HCT116 (cell line): ENCODE measurements around the gene BPIFB1. TPM values are rescaled to one million over a fixed set of nuclear protein-coding genes. Genes with fewer than 3 reads are reported as not detected.

ENCODE experiments used
- ATAC-seq: fragments of 200-7000 bp; cut with Tn5 transposase; 2 replicates; pipeline ENCODE4 v1.9.1; 2020; ENCODE audit warnings: mild to moderate bottlenecking, moderate library complexity
- BruUV-seq: library from RNA; stranded (reverse); fragments of 400-500 nt; replicated peaks from 2 replicates; lab custom pipeline; 2021; lab: Mats Ljungman, UMichigan
- CTCF ChIA-PET: fragments of 300-600 bp; sonication (Branson Sonifier 250); formaldehyde crosslinking; loops from one replicate; lab custom pipeline; 2021; ENCODE audit warnings: antibody characterized with exemption; lab: Charles Lee
- POLR2A ChIA-PET: fragments of 300-600, 350-600 bp; sonication (Branson Sonifier 250); formaldehyde crosslinking; loops from one replicate; lab custom pipeline; 2021; ENCODE audit warnings: antibody characterized with exemption; lab: Charles Lee
- RAD21 ChIA-PET, 2 experiments: fragments of 300-600 bp; sonication (Branson Sonifier 250); formaldehyde crosslinking; loops; one replicate each; lab custom pipeline; 2023; ENCODE audit warnings: low total read pairs in 2 of 2; ENCODE audit not compliant: uncharacterized antibody in 2 of 2, unreplicated experiment in 2 of 2, low non-redundant PET in 1 of 2; lab: Charles Lee
- DNase-seq: peaks from one replicate; pipeline ENCODE4 v3.0.0-alpha.2; 2010; ENCODE audit warnings: low read depth, low spot score
- H2AFZ ChIP-seq: fragments of 200-600 bp; shearing (Covaris generic), sonication (generic); 2 replicates; pipeline ENCODE4 v1.6.1; 2017; ENCODE audit warnings: low read depth, mixed run types, mixed read lengths, antibody characterized with exemption, low read length; ENCODE audit not compliant: poor library complexity, severe bottlenecking
- H3K27ac ChIP-seq: 2 replicates; pipeline ENCODE4 v1.5.1; 2012; ENCODE audit warnings: low read depth, low read length
- H3K27me3 ChIP-seq: fragments of 200-600 bp; sonication (generic); 2 replicates; pipeline ENCODE4 v1.6.1; 2016; ENCODE audit warnings: mixed run types, low read length, mixed read lengths; ENCODE audit not compliant: insufficient read depth
- H3K36me3 ChIP-seq, 2 experiments: fragments of 200-500 bp in 1 of 2; fragments of 200-600 bp in 1 of 2; sonication (Bioruptor generic) in 1 of 2; sonication (generic) in 1 of 2; 2 replicates each; pipeline versions ENCODE4 v1.5.1 to v1.6.1; 2014 to 2016; ENCODE audit warnings: low read length in 2 of 2, inconsistent platforms in 1 of 2, mixed read lengths in 1 of 2, mixed run types in 1 of 2; ENCODE audit not compliant: insufficient read depth in 2 of 2, control insufficient read depth in 1 of 2
- H3K4me1 ChIP-seq, 2 experiments: fragments of 200-600 bp in 1 of 2; sonication (generic) in 1 of 2; 2 replicates each; pipeline versions ENCODE4 v1.5.1 to v1.6.1; 2012 to 2017; ENCODE audit warnings: low read length in 2 of 2, inconsistent platforms in 1 of 2, mild to moderate bottlenecking in 1 of 2, mixed read lengths in 1 of 2, mixed run types in 1 of 2, moderate library complexity in 1 of 2; ENCODE audit not compliant: insufficient read depth in 2 of 2, control insufficient read depth in 1 of 2
- H3K4me2 ChIP-seq: fragments of 200-600 bp; sonication (generic); 2 replicates; pipeline ENCODE4 v1.6.1; 2017; ENCODE audit warnings: mixed run types, low read length, mixed read lengths
- H3K4me3 ChIP-seq, 2 experiments: fragments of 200-600 bp in 1 of 2; sonication (generic) in 1 of 2; replicated peaks in 1 of 2; 2 replicates each; pipeline ENCODE4 v1.5.1; 2011 to 2016; ENCODE audit warnings: low read length in 2 of 2, control low read depth in 1 of 2, low read depth in 1 of 2, mild to moderate bottlenecking in 1 of 2, mixed read lengths in 1 of 2, mixed run types in 1 of 2
- H3K79me2 ChIP-seq: fragments of 200-600 bp; sonication (generic); 2 replicates; pipeline ENCODE4 v1.6.1; 2017; ENCODE audit warnings: mild to moderate bottlenecking, mixed run types, low read length, moderate library complexity, mixed read lengths; ENCODE audit not compliant: insufficient read depth
- H3K9ac ChIP-seq: fragments of 200-600 bp; sonication (generic); 2 replicates; pipeline ENCODE4 v1.6.1; 2016; ENCODE audit warnings: low read length, mixed read lengths
- H3K9me2 ChIP-seq: fragments of 200-600 bp; sonication (generic), shearing (Covaris generic); 2 replicates; pipeline ENCODE4 v1.6.1; 2017; ENCODE audit warnings: mixed run types, mild to moderate bottlenecking, moderate library complexity; ENCODE audit not compliant: insufficient read depth
- H3K9me3 ChIP-seq, 2 experiments: fragments of 200-500 bp in 1 of 2; fragments of 200-600 bp in 1 of 2; sonication (Bioruptor generic) in 1 of 2; sonication (generic) in 1 of 2; 2 replicates each; pipeline ENCODE4 v1.6.1; 2014 to 2017; ENCODE audit warnings: low read length in 2 of 2, mixed read lengths in 2 of 2, inconsistent platforms in 1 of 2, low read depth in 1 of 2, mild to moderate bottlenecking in 1 of 2, mixed run types in 1 of 2, moderate library complexity in 1 of 2; ENCODE audit not compliant: control insufficient read depth in 1 of 2, insufficient read depth in 1 of 2
- H4K20me1 ChIP-seq: fragments of 200-600 bp; sonication (generic), shearing (Covaris generic); 2 replicates; pipeline ENCODE4 v1.6.1; 2017; ENCODE audit warnings: mixed run types, mild to moderate bottlenecking, moderate library complexity; ENCODE audit not compliant: insufficient read depth
- CEBPB ChIP-seq: IDR thresholded peaks from 2 replicates; pipeline ENCODE4 v1.6.1; 2012; ENCODE audit warnings: low read depth
- CTCF ChIP-seq, 3 experiments: fragments of 200-600 bp in 1 of 3; sonication (generic) in 1 of 3; IDR thresholded peaks in 2 of 3; conservative IDR thresholded peaks in 1 of 3; 2 replicates each; pipeline ENCODE4 v1.5.1; 2012 to 2017; ENCODE audit warnings: low read depth in 2 of 3, low read length in 2 of 3, antibody characterized with exemption in 1 of 3, borderline replicate concordance in 1 of 3, control low read depth in 1 of 3, mild to moderate bottlenecking in 1 of 3, mixed read lengths in 1 of 3, mixed run types in 1 of 3, moderate library complexity in 1 of 3; ENCODE audit not compliant: insufficient read depth in 1 of 3
- EZH2phosphoT487 ChIP-seq: fragments of 200-600 bp; IDR thresholded peaks from 2 replicates; pipeline ENCODE4 v1.6.1; 2018; ENCODE audit warnings: antibody characterized with exemption, borderline replicate concordance
- JUND ChIP-seq: IDR thresholded peaks from 2 replicates; pipeline ENCODE4 v1.6.1; 2012
- MAX ChIP-seq: IDR thresholded peaks from 2 replicates; pipeline ENCODE4 v1.6.1; 2012
- SIN3A ChIP-seq: IDR thresholded peaks from 2 replicates; pipeline ENCODE4 v1.6.1; 2012; ENCODE audit warnings: low read depth
- TCF7L2 ChIP-seq: IDR thresholded peaks from 2 replicates; pipeline ENCODE4 v1.7.0; 2011; ENCODE audit warnings: borderline replicate concordance, inconsistent platforms; ENCODE audit not compliant: insufficient read depth, insufficient read length; ENCODE audit errors: extremely low read depth
- YY1 ChIP-seq: IDR thresholded peaks from 2 replicates; pipeline ENCODE4 v1.6.1; 2011; ENCODE audit warnings: low read length, low read depth, moderate library complexity, mild to moderate bottlenecking; ENCODE audit not compliant: insufficient replicate concordance; ENCODE audit errors: extremely low read depth
- intact Hi-C: fragments of 100-400 bp; cut with micrococcal nuclease; formaldehyde crosslinking; loops from 2 replicates; pipeline ENCODE4 v1.10.0; 2022
- total RNA-seq: library from RNA; stranded (reverse); gene quantifications from one replicate; pipeline ENCODE4 v1.2.1, GENCODE V29; 2021; ENCODE audit not compliant: unreplicated experiment

Gene BPIFB1
- total RNA-seq, 1 experiment from 2014 or later, result 0.17 TPM

GRCh38 chr20:33285861-33286495, 3.0 kb downstream of the BPIFB1 start:
- ATAC-seq (no peak), DNase-seq (no peak)
- H3K36me3 ChIP-seq, result no peaks in the 10 kb centered on the region
- peaks cover 26% of the 10 kb centered on the region; the same call in 1 of the 2 replicates for H3K27me3 ChIP-seq
- H3K4me1 ChIP-seq, result peaks cover 8 to 11% of the 10 kb centered on the region in 2 experiments; a peak in 3 of 4 replicates
- POLR2A ChIA-PET, result no interaction called here
- TF ChIP-seq YY1 (no peak), SIN3A (no peak), MAX (no peak), CEBPB (no peak)
- no peak overlapping the region for H3K4me2 ChIP-seq
- no peaks in the 10 kb centered on the region for H3K79me2 ChIP-seq
- H3K9me3 ChIP-seq, result no peaks in the 10 kb centered on the region
- RAD21 ChIA-PET, result no interaction called here
- H3K9ac ChIP-seq, result no peak overlapping the region
- no peaks in the 10 kb centered on the region for H3K9me2 ChIP-seq
- intact Hi-C loops, result no loop called here
- H2AFZ ChIP-seq, result no peak overlapping the region
- no peak overlapping the region for H3K27ac ChIP-seq
- no TSS peak for BruUV-seq
- H4K20me1 ChIP-seq, result no peaks in the 10 kb centered on the region
- H3K4me3 ChIP-seq, result no peak overlapping the region
- CTCF ChIA-PET, result interaction anchor here (0.9 kb wide), 1 partner anchor 75 kb away, joined by 3 read pairs; no protein-coding TSS in a partner anchor

DNA sequence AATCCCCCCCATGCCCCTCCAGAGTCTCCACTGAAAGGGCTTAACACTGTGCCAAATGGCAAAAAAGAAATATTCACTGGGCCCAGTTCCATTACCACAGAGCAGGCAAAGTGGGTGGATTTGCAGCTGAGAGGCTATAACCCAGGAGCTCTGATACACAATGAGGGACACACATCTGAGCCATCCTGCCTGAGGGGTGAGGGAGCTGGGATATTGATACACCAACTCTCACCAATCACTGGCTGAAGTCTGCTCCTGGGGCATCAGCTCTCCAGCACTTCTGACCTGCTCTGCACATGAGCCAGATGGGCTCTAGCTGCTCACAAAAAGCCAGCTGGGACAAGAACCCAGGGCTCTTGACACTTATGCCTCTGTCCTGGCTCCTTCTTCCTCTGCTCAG, 4.9 kb downstream of the BPIFB1 start:
- no TSS peak for BruUV-seq
- peaks cover 26% of the 10 kb centered on the region; the same call in 1 of the 2 replicates for H3K27me3 ChIP-seq
- intact Hi-C loops, result no loop called here

More for the DNA sequence above, 4.9 kb downstream of the BPIFB1 start:
- Histone ChIP-seq H3K4me1 (peaks cover 5 to 6% of the 10 kb centered on the region in 2 experiments; a peak in 3 of 4 replicates), H3K9ac (no peak overlapping the region), H2AFZ (no peak overlapping the region), H3K9me3 (no peaks in the 10 kb centered on the region), H3K36me3 (no peaks in the 10 kb centered on the region), H3K4me3 (no peak overlapping the region), H3K27ac (no peak overlapping the region), H4K20me1 (no peaks in the 10 kb centered on the region), H3K4me2 (no peak overlapping the region), H3K79me2 (no peaks in the 10 kb centered on the region), H3K9me2 (no peaks in the 10 kb centered on the region)
- RAD21 ChIA-PET, result no interaction called here
- POLR2A ChIA-PET, result no interaction called here
- DNase-seq, result no peak
- no peak for TF ChIP-seq TCF7L2
- no peak for TF ChIP-seq MAX
- TF ChIP-seq CTCF (IDR thresholded peaks at IDR 0.05 in 2 of 3, conservative IDR thresholded peaks at IDR 0.05 in 1 of 3; ENCODE audit: borderline replicate concordance in 1 of 3, insufficient read depth in 1 of 3, low read depth in 2 of 3, low read length in 2 of 3), result no peak
- TF ChIP-seq EZH2phosphoT487, result no peak
- no peak for TF ChIP-seq JUND
- no peak for TF ChIP-seq SIN3A
- ATAC-seq, result no peak
- CTCF ChIA-PET, result interaction anchor here (1.5 kb wide), 1 partner anchor 25 kb away, joined by 3 read pairs; no protein-coding TSS in a partner anchor
